Measurements from ENCODE around the gene SLC12A8. TPM values are rescaled to one million over a fixed set of nuclear protein-coding genes. Genes with fewer than 3 reads are reported as not detected.
"Not testable (repeated sequence)": the region's sequence is repeated elsewhere in the genome, so short reads cannot be mapped to it uniquely, and the experiment has no call there.

Gene SLC12A8
- total and polyA plus RNA-seq, 10 of the 15 experiments (the other 5 are each of a cell fraction or from before 2014, with no cell fraction given): 2.5 to 71.6 (median 50.1) TPM

DNA sequence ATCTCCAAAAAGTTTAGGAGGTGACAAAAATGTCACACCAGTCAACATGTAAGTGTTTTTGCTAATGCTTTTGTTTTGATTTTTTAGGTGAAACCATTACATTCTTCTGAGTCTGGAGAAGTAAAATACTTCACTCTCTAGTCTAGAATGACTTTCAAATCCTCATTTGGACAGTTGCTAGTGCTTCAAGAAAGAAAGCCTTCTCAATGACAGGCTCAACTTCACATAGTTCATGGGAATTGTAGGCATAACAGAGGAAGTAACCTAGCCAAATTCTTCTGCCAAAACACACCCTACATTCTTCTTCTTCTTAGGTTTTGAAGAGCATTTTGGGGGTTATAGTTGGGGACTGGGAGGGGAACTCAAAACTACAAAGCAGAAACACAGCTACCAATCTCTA, 127.4 kb downstream of the SLC12A8 start:
- no peak for FAIRE-seq
- ChIA-PET CTCF (no interaction called here), POLR2A (no interaction called here), RAD21 (ENCODE audit: unreplicated experiment) (interaction anchor here (1.2 kb wide), 1 partner anchor 35 kb away, joined by 3 read pairs; no protein-coding TSS in a partner anchor), SMC1A (ENCODE audit: uncharacterized antibody, unreplicated experiment) (interaction anchor here (1.0 to 1.3 kb wide), 2 partner anchors 21 to 32 kb away, joined by 3 read pairs; no protein-coding TSS in a partner anchor)
- Histone ChIP-seq H3K79me2 (ENCODE audit: control insufficient read depth, insufficient read depth, low read length) (no peaks in the 10 kb centered on the region; the same call in 1 of the 2 replicates), H3K36me3 (ENCODE audit: control insufficient read depth in 2 of 2, insufficient read depth in 2 of 2, low read length in 1 of 2) (peaks cover 3 to 20% of the 10 kb centered on the region in 2 experiments), H4K20me1 (ENCODE audit: control insufficient read depth, insufficient read depth) (no peaks in the 10 kb centered on the region), H3K4me3 (no peak overlapping the region), H3K27ac (ENCODE audit: control insufficient read depth, insufficient read depth) (no peak overlapping the region), H3K9ac (ENCODE audit: control insufficient read depth, insufficient read depth, low read length) (no peak overlapping the region), H3K4me2 (ENCODE audit: control insufficient read depth, insufficient read depth) (no peak overlapping the region), H2AFZ (ENCODE audit: control insufficient read depth, low read depth, low read length) (no peak overlapping the region), H3K27me3 (replicated peaks in 1 of 2; ENCODE audit: control insufficient read depth in 2 of 2, insufficient read depth in 2 of 2, low read length in 1 of 2) (no peaks in the 10 kb centered on the region), H3K4me1 (ENCODE audit: control insufficient read depth, insufficient read depth, low read length) (no peaks in the 10 kb centered on the region), H3K9me3 (replicated peaks; ENCODE audit: control insufficient read depth, insufficient read depth, low read length) (no peaks in the 10 kb centered on the region)
- in situ Hi-C loops (cut with MboI): no loop called here
- no peak for ATAC-seq
- no peak for DNase-seq (ENCODE audit: low read depth, low spot score)
- BruUV-seq (replicated peaks): no TSS peak
- intact Hi-C loops (cut with micrococcal nuclease; ENCODE audit: unreplicated experiment): no loop called here
- TF ChIP-seq ASH2L (IDR thresholded peaks at IDR 0.05; ENCODE audit: borderline replicate concordance, low read depth) (no peak), FOS (IDR thresholded peaks at IDR 0.05; ENCODE audit: borderline replicate concordance, extremely low read depth, insufficient read length) (no peak)

DNA sequence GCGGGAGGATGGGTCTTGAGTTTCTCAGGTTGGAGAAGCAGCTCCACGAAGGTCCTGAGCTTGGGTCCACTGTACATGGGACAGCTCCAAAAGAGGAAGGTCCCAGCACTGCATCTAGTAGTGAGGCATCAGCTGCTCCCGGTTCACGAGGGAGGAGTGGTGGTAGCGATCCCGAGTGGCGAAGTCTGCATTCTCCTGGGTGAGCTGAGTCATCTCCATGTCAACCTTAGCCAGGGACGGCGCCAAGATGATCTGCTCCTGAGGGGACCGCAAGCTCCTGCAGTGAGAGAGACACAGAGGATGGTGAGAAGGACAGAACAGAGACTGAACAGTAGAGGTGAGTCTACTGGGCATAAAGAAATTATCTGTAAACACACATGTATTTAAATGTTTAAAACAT, 128.8 kb downstream of the SLC12A8 start:
- peaks cover 9% of the 10 kb centered on the region for H3K4me1 ChIP-seq (ENCODE audit: control insufficient read depth, insufficient read depth, low read length)
- TSS peak; percentile 31 for BruUV-seq (replicated peaks)
- H3K9ac ChIP-seq (ENCODE audit: control insufficient read depth, insufficient read depth, low read length): no peak overlapping the region
- POLR2A ChIA-PET: interaction anchor here (0.6 to 0.7 kb wide), 3 partner anchors 9 to 97 kb away, joined by 3 read pairs; no protein-coding TSS in a partner anchor
- H3K4me2 ChIP-seq (ENCODE audit: control insufficient read depth, insufficient read depth): no peak overlapping the region
- no peaks in the 10 kb centered on the region for H3K27me3 ChIP-seq (replicated peaks in 1 of 2; ENCODE audit: control insufficient read depth in 2 of 2, insufficient read depth in 2 of 2, low read length in 1 of 2)
- no peaks in the 10 kb centered on the region for H3K9me3 ChIP-seq (replicated peaks; ENCODE audit: control insufficient read depth, insufficient read depth, low read length)
- H3K79me2 ChIP-seq (ENCODE audit: control insufficient read depth, insufficient read depth, low read length): no peaks in the 10 kb centered on the region; the same call in 1 of the 2 replicates
- H3K36me3 ChIP-seq (ENCODE audit: control insufficient read depth in 2 of 2, insufficient read depth in 2 of 2, low read length in 1 of 2): peaks cover 3 to 24% of the 10 kb centered on the region in 2 experiments
- FAIRE-seq (no peak), ATAC-seq (no peak), DNase-seq (ENCODE audit: low read depth, low spot score) (no peak)
- no peak for TF ChIP-seq ZNF274 (IDR thresholded peaks at IDR 0.05; ENCODE audit: insufficient read depth, insufficient read length)
- H2AFZ ChIP-seq (ENCODE audit: control insufficient read depth, low read depth, low read length): no peak overlapping the region
- H3K27ac ChIP-seq (ENCODE audit: control insufficient read depth, insufficient read depth): no peak overlapping the region
- H3K4me3 ChIP-seq: no peak overlapping the region
- SMC1A ChIA-PET (ENCODE audit: uncharacterized antibody, unreplicated experiment): interaction anchor here (1.3 kb wide), 1 partner anchor 23 kb away, joined by 3 read pairs; no protein-coding TSS in a partner anchor
- in situ Hi-C loops (cut with MboI) (no loop called here), intact Hi-C loops (cut with micrococcal nuclease; ENCODE audit: unreplicated experiment) (no loop called here)
- no peaks in the 10 kb centered on the region for H4K20me1 ChIP-seq (ENCODE audit: control insufficient read depth, insufficient read depth)
- CTCF ChIA-PET: interaction anchor here (0.7 kb wide), 1 partner anchor 333 kb away, joined by 3 read pairs; no protein-coding TSS in a partner anchor
- 87% methylated on average over 10 of the region's 10 CpGs for WGBS (ENCODE audit: insufficient coverage, insufficient replicate concordance, low lambda C conversion rate, missing lambda C conversion rate)
- RAD21 ChIA-PET (ENCODE audit: unreplicated experiment): interaction anchor here (1.1 to 1.2 kb wide), 2 partner anchors 36 to 149 kb away, joined by 3 to 5 read pairs; partner anchors contain the start of gene MUC13

DNA sequence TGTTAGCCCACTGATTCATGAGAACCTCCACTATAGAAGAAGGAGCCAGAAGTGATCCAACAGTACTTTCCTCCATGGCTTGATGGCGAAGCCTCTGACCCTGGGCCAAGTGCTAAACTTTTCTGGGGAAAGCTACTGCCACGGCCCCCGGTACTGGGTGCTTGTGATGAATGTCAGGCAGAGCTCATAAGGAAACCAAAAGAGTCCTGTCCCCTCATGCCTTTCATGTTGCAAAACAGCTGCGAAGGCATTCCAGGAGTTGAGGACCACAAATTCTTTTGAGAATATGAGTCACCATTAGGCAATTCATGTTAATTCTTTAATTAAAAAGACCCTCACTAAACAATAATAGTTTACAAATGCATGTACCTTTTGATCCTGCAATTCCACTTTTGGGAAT, 130.2 kb downstream of the SLC12A8 start:
- FAIRE-seq; ATAC-seq; H3K27me3 ChIP-seq (replicated peaks in 1 of 2; ENCODE audit: control insufficient read depth in 2 of 2, insufficient read depth in 2 of 2, low read length in 1 of 2); H3K9me3 ChIP-seq (replicated peaks; ENCODE audit: control insufficient read depth, insufficient read depth, low read length); H4K20me1 ChIP-seq (ENCODE audit: control insufficient read depth, insufficient read depth); POLR2A ChIA-PET; in situ Hi-C loops (cut with MboI); H3K4me2 ChIP-seq (ENCODE audit: control insufficient read depth, insufficient read depth); BruUV-seq (replicated peaks); H2AFZ ChIP-seq (ENCODE audit: control insufficient read depth, low read depth, low read length); H3K4me3 ChIP-seq; H3K27ac ChIP-seq (ENCODE audit: control insufficient read depth, insufficient read depth); H3K9ac ChIP-seq (ENCODE audit: control insufficient read depth, insufficient read depth, low read length); DNase-seq (ENCODE audit: low read depth, low spot score); intact Hi-C loops (cut with micrococcal nuclease; ENCODE audit: unreplicated experiment); H3K79me2 ChIP-seq (ENCODE audit: control insufficient read depth, insufficient read depth, low read length); RAD21 ChIA-PET (ENCODE audit: unreplicated experiment): not testable (repeated sequence)
- 76% methylated on average over 4 of the region's 4 CpGs for WGBS (ENCODE audit: insufficient coverage, insufficient replicate concordance, low lambda C conversion rate, missing lambda C conversion rate)
- Histone ChIP-seq H3K36me3 (ENCODE audit: control insufficient read depth in 2 of 2, insufficient read depth in 2 of 2, low read length in 1 of 2) (peaks cover 2 to 27% of the 10 kb centered on the region in 2 experiments), H3K4me1 (ENCODE audit: control insufficient read depth, insufficient read depth, low read length) (peaks cover 19% of the 10 kb centered on the region)
- ChIA-PET CTCF (interaction anchor here (1.5 kb wide), 1 partner anchor 10 kb away, joined by 6 read pairs; no protein-coding TSS in a partner anchor), SMC1A (ENCODE audit: uncharacterized antibody, unreplicated experiment) (interaction anchor here (1.0 kb wide), 1 partner anchor 10 kb away, joined by 4 read pairs; no protein-coding TSS in a partner anchor)
